Cardiac septum (tissue), 1 donor: ENCODE results near the gene NFAM1. TPM values are rescaled to one million over a fixed set of nuclear protein-coding genes. Genes with fewer than 3 reads are reported as not detected.

Source experiments
- DNase-seq: peaks from one replicate; pipeline ENCODE4 v3.0.0-alpha.2; 2020; ENCODE audit warnings: low spot score
- intact Hi-C: fragments of 100-400 bp; cut with DNase I; formaldehyde crosslinking; loops from one replicate; pipeline ENCODE4 v1.14.0; 2022
- total RNA-seq: library from RNA; stranded (reverse); fragmentation: NEBNext Ultra II Directional; extraction: Animal tissue kit (Norgen Biotek cat#: 25700); gene quantifications from one replicate; pipeline ENCODE4 v1.2.1, GENCODE V29; 2021
- donor health status: DM: no; HTN: no; CAD: no.

Gene NFAM1
- total RNA-seq, 1 donor from 2014 or later = 1.5 TPM

GRCh38 chr22:42442748-42443147 is 10.5 kb upstream of the NFAM1 start:
- intact Hi-C loops = loop anchor here (5.0 kb wide), 1 partner anchor 370 kb away; the partner anchor contains the start of genes NAGA and PHETA2
- DNase-seq = no peak

GRCh38 chr22:42440728-42441127 is 8.5 kb upstream of the NFAM1 start:
- no peak for DNase-seq
- intact Hi-C loops = loop anchor here (5.0 kb wide), 1 partner anchor 368 kb away; the partner anchor contains the start of genes NAGA and PHETA2

GRCh38 chr22:42439821-42440674 is 7.8 kb upstream of the NFAM1 start:
- no peak for DNase-seq
- intact Hi-C loops = loop anchor here (5.0 to 10.0 kb wide), 4 partner anchors 168 to 475 kb away; partner anchors contain the start of genes NAGA, NDUFA6, PHETA2 and SEPTIN3

GRCh38 chr22:42439021-42439567 is 6.9 kb upstream of the NFAM1 start:
- DNase-seq = no peak
- intact Hi-C loops = loop anchor here (5.0 to 10.0 kb wide), 3 partner anchors 167 to 474 kb away; partner anchors contain the start of genes NDUFA6, SEPTIN3 and TCF20

- DNase-seq = no peak
- intact Hi-C loops = loop anchor here (5.0 to 10.0 kb wide), 3 partner anchors 166 to 473 kb away; partner anchors contain the start of genes NDUFA6, SEPTIN3 and TCF20
These were observed 6.1 kb upstream of the NFAM1 start for GRCh38 chr22:42438293-42438650.

- intact Hi-C loops = loop anchor here (1.0 to 10.0 kb wide), 4 partner anchors 165 to 473 kb away; partner anchors contain the start of genes NDUFA6, SEPTIN3 and TCF20
These were observed 5.5 kb upstream of the NFAM1 start for GRCh38 chr22:42437488-42438292.

GRCh38 chr22:42436404-42436803 is 4.2 kb upstream of the NFAM1 start:
- DNase-seq = no peak
- intact Hi-C loops = loop anchor here (5.0 to 10.0 kb wide), 3 partner anchors 164 to 472 kb away; partner anchors contain the start of genes NDUFA6, SEPTIN3 and TCF20

More at GRCh38 chr22:42437488-42438292, 5.5 kb upstream of the NFAM1 start:
- DNase-seq = peak; percentile 91

- DNase-seq = no peak
- intact Hi-C loops = loop anchor here (5.0 to 10.0 kb wide), 3 partner anchors 163 to 470 kb away; partner anchors contain the start of genes NDUFA6, SEPTIN3 and TCF20
These were observed 2.7 kb upstream of the NFAM1 start for GRCh38 chr22:42434748-42435425.

- DNase-seq = no peak
- intact Hi-C loops = loop anchor here (10.0 kb wide), 1 partner anchor 469 kb away; the partner anchor contains the start of gene SEPTIN3
These were observed 1.8 kb upstream of the NFAM1 start for GRCh38 chr22:42433754-42434682.

- intact Hi-C loops = loop anchor here (10.0 kb wide), 1 partner anchor 468 kb away; the partner anchor contains the start of gene SEPTIN3
- DNase-seq = no peak
These were observed 615 bp upstream of the NFAM1 start for GRCh38 chr22:42432818-42433217.

- intact Hi-C loops = loop anchor here (10.0 kb wide), 1 partner anchor 467 kb away; the partner anchor contains the start of gene SEPTIN3
- no peak for DNase-seq
These were observed 693 bp downstream of the NFAM1 start for GRCh38 chr22:42431401-42432019.

- DNase-seq = no peak
These were observed 1.6 kb downstream of the NFAM1 start for GRCh38 chr22:42430528-42431125.

GRCh38 chr22:42428760-42429159 is 3.4 kb downstream of the NFAM1 start:
- intact Hi-C loops = no loop called here
- DNase-seq = no peak

More at GRCh38 chr22:42430528-42431125, 1.6 kb downstream of the NFAM1 start:
- intact Hi-C loops = loop anchor here (10.0 kb wide), 1 partner anchor 466 kb away; the partner anchor contains the start of gene SEPTIN3

GRCh38 chr22:42428025-42428424 is 4.2 kb downstream of the NFAM1 start:
- DNase-seq = no peak
- intact Hi-C loops = no loop called here

- intact Hi-C loops = no loop called here
- DNase-seq = no peak
These were observed 5.0 kb downstream of the NFAM1 start for GRCh38 chr22:42427167-42427566.

GRCh38 chr22:42425989-42426355 is 6.2 kb downstream of the NFAM1 start:
- intact Hi-C loops = no loop called here
- no peak for DNase-seq
